AG20443 (cell line): ENCODE data around the gene SLC29A4.
"Not testable (repeated sequence)": the region's sequence is repeated elsewhere in the genome, so short reads cannot be mapped to it uniquely, and the experiment has no call there.

Experiments used
- DNase-seq: peaks from one replicate; pipeline ENCODE4 v3.0.0; 2012; ENCODE audit warnings: low spot score, mixed read lengths

Gene SLC29A4

DNA sequence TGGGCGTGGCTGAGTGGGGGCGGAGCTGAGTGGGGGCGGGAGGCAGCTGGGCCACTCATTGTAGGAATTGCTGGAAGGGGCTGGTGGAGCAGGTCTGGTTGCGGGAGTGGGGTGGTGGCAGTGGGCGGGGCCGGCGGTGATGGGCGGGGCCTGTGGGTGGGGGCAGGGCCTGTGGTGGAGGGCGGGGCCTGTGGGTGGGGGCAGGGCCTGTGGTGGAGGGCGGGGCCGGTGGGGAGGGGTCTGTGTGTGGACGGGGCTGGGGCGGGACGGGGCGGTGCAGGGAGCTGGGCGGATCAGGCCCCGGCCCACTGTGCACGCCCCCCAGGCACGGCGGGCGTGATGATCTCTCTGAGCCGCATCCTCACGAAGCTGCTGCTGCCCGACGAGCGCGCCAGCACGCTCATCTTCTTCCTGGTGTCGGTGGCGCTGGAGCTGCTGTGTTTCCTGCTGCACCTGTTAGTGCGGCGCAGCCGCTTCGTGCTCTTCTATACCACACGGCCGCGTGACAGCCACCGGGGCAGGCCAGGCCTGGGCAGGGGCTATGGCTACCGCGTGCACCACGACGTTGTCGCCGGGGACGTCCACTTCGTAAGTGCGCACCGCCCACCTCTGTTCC, 14.0 kb downstream of the SLC29A4 start:
- DNase-seq = no peak

DNA sequence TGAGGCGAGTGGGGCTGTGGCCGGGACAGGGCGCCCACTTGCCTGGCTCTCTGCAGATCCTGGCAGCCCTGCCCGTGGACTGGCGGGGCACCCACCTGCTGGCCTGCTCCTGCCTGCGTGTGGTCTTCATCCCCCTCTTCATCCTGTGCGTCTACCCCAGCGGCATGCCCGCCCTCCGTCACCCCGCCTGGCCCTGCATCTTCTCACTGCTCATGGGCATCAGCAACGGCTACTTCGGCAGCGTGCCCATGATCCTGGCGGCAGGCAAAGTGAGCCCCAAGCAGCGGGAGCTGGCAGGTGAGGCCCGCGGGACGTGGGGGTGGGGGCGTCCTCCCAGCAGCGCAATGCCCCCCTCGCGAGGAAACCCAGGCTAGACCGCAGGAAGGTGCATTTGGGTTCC, 17.6 kb downstream of the SLC29A4 start:
- DNase-seq = no peak

DNA sequence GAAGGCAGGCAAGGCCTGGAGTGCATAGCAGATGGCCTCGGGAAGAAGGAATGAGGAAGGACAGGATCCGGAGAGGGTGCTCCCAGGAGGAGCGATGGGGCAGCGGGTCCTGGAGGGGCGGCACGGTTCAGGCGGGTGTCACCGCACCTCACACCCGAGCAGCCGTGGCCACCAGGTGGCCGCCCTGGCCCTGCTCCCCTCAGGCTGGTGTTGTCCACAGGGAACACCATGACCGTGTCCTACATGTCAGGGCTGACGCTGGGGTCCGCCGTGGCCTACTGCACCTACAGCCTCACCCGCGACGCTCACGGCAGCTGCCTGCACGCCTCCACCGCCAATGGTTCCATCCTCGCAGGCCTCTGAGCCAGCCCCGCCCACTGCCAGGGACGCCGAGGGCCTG, 19.8 kb downstream of the SLC29A4 start:
- no peak for DNase-seq

DNA sequence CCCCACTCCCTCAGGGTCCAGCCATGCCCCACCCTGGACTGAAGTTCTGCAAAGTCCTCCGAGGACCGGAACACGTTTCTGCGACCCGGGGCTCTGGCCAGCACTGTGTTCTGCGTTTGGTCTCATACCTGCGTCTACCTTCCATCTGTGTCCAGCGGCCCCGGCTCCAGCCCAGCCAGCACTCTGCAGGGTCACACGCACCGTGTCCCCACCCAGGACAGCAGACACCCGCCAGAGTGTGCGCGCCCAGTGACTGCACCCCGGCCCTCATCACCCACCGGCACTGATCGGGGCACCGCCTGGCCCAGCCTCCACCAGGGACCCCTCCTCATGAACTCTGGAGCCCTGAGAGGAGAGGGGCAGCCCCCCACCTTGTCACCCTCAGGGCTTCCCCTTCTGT, 20.3 kb downstream of the SLC29A4 start:
- no peak for DNase-seq

DNA sequence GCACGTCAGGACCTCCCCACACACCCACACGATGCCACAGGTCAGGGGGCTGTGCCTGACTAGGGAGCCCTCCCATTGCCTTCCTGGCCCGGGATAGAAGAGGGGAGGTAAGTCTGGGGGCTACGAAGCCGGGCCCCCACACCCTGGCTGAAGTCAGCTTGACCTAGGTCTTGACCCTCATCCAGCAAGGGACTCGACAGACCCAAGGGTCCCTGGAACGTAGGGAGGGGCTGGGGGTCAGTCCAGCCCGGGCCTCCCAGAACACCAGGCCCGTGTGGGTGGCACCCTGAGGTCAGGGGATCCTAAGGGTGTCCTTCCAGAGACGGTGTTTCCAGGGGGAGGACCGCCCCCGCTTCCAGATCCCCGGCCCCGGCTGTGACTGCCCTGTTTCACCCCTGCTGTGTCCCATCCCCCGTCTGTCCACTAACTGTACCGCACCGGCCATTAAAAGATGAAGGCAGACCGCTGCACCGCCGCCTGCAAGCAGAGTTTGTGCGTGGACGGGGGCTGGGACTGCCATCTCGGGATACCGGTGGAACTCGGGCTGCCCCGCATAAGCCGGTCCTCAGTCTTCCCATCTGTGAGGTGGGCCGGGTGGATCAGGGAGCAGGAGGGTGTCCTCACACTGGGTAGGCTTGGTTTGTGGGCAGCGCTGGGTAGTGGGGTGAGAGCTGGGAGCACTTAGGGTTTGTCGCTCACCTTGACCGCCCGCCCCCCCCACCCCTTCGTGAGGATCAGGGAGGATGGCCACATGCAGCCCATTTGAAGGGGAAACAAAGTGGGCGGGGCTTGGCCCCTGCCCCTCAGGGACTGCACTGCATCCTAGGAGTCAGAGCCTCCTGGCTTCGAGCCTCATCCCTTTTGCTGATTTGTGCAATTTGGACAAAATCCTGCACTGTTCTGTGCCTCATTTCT, 21.1 kb downstream of the SLC29A4 start:
- no peak for DNase-seq

DNA sequence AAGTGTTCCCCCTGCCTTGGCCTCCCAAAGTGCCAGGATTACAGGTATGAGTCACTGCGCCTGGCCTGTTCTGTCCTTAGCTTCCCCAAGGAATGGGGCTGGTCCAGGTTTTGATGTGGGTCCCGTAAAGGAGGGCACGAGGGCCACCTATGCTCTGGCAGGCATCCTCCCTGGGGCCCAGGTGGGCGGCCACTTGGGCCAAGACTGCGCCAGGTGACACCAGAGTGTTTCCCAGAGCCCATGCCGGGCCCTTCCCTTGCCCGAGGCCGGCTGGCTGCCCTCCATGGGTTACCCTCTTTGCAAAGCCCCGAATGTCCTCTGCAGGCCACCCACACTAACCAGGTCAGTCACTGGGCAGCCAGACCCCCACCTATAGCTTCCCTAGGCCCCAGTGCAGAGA, 22.3 kb downstream of the SLC29A4 start:
- not testable (repeated sequence) for DNase-seq

DNA sequence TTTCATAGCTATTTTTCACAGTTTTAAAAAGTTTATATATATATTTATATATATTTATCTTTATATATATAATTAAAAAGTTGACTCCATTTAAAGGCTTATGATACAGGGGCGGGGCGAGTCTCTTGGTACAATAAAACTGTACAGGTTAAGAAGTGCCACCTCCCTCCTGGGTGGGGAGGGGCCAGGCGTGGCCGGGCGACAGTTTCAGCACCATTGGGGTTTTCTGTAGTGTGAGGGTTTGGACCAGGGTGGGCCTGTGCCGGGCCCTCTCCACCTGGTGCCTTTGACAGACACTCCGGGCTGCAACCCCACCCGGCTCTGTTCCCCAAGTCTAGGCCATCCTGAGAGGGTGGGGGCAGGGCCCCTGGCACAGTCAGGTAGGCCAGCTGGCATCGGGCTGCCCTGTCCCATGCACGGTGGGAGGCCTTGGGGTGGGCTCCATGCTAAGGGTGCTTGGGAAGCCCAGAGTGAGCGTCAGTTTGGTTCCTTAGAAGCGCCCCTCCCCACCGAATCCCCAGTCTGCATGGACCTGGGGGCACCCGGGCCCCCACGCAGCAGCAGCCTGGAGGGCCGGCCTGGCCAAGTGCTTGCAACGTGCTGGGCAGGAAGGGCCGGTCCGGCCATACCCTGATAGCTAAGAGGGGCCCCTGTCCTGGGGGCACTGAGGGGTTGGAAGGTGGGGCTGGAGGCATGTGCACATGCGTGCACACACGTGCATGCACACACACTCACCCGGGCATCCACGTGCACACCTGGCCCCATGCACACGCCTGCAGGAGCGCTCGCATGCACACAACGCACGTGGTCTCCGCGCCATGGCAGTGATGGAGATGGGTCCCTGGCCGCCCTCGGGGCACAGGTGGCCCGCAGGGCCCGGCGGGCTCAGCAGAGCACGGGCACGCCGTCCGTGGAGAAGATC, 24.7 kb downstream of the SLC29A4 start:
- DNase-seq = not testable (repeated sequence)

DNA sequence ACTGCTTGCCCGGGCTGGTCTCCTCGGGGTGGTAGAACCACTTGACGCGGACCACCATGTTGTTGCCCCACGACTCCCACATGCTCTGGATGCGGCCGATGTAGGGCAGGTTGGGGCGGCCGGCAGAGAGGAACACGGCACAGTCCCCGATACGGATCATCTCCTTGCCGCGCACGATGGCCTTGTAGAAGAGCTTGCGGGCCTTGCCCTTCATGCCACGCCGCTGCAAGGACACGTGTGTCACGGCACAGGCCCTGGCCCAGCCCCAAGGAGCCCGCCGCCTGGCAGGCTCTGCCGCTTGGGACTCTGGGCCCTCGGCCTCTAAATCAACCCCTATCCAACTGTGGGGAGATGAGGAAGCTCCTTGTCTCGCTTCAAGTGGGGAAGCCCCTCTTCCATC, 26.4 kb downstream of the SLC29A4 start:
- no peak for DNase-seq

DNA sequence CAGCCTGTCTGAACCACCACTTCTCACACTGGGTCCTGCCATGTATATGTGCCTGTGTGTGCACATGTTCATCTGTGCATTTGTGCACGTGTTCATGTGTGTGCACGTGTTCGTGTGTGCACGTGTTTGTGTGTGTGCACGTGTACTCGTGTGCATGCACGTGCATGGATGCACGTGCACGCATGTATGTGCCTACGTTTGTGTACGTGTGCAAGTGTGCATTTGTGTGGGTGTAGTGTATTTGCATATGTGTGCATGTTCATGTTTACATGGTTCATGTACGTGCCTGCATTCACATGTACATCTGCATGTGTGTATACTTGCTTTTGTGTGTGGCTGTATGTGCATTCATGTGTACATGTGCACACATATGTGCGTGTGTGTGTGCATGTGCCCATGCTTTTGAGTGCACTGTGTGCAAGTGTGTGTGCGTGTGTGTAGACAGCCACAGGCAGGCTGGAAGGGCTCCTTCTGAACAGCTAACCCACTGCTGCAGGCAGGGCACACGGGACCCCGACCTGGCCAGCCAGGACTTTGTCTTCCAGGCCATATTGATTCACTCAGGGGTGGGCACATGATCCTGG, 28.2 kb downstream of the SLC29A4 start:
- no peak for DNase-seq

DNA sequence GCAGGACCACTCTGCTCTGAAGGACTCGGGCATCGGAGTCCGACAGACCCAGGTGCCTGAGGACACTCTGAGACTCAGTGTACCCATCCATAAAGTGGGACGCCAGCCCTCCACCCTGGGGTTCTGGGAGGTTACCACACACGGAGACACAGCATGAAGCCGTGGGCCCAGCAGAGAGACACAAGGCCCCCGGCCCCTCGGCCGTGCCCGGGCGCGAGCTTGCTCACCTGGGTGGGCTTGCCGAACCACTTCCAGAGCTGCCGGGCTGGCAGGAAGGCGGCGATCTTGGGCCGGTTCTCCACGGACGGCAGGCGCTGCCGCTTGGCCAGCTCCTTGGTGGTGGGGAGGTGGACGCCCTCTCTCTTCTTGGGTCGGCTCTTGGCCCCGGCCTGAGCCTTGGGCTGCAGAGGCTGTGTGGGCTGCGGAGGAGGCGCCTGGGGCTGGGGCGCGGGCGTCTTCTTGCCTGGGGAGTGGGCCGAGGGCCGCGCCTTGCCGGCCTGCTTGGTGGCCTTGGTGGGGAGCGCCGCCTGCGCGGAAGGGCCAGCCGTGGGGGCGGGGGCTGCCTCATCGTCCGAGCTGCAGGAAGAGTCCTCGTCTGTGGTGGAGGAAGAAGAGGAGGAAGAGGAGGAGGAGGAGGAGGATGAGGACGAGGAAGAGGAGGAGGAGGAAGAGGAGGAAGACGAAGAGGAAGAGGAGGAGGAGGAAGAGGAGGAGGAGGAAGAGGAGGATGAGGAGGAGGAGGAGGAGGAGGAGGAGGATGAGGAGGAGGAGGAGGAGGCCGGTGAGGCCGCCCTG, 29.7 kb downstream of the SLC29A4 start:
- DNase-seq = not testable (repeated sequence)

DNA sequence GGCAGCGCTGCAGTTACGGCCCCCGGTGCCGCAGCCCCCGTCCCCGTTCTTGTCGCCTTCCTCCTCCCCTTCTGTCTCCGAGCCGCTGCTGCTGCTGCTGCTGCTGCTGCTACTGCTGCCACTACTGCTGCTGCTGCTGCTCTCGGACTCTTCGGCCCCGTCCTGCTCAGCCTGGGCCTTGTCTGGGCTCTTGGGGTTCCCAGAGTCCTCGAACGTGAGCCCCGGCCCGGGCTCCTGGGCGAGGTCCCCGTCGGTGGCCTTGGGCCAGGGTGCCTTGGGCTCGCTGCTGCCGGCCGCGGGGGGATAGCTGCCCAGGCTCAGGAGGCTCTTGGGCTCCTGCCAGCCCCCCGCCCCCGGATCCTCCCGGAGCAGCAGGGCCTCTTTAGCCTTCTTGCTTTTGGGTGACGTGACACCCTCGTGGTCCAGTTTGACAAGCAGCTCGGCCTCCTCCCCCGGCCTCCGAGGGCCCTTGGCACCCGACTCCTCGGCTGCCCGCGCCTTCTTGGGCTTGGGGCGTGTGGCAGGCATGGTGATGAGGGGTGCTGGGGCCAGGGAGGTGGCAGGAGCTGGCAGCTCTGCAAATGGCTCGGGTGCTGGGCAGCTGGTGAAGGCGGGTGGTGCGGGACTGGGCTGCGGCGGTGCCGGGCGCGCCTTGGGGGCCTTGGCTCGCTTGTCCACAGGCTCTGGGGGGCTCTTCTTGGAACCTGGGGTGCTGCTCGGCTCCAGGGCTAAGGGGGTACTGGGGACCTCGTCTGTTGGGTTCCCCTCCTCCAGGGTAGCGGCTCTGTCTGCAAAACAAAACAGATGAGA, 30.5 kb downstream of the SLC29A4 start:
- DNase-seq = not testable (repeated sequence)

DNA sequence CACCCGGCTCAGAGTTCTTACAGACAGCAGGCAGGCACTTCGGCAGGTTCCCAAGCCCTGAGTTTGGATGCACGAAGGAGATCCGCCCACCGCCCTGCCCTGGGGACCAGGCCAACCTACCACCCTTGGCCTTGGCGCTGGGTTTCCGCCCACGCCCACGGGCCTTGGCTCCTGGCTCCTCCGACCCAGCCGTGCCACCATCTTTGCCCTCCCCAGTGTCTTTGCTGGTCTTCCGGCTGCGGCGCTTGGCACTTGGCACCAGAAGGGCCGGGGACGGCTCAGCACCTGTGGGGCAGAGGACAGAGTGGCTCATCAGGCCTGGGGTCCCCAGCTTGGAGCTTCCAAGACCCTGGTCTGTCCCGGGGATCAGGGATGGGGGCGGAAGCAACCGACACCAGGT, 32.1 kb downstream of the SLC29A4 start:
- no peak for DNase-seq

DNA sequence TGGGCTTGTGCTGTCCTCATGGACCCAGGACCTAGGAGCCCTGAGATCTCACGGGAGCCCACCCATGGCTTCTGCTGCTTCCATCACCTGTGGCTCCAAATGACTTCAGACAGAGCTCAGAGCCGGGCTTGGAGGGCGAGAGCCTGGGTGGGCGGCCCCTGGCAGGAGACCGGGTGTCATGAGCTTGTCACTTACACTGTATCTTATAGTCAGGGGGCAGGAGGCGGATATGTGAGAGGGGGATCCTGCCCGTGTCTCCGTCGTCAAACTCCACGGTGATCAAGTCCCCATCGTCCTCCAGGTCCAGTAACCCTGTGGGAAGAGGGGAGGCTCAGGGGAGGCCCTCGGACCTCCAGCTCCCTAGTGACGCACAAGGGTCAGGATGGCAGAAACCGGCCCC, 33.0 kb downstream of the SLC29A4 start:
- DNase-seq = no peak

DNA sequence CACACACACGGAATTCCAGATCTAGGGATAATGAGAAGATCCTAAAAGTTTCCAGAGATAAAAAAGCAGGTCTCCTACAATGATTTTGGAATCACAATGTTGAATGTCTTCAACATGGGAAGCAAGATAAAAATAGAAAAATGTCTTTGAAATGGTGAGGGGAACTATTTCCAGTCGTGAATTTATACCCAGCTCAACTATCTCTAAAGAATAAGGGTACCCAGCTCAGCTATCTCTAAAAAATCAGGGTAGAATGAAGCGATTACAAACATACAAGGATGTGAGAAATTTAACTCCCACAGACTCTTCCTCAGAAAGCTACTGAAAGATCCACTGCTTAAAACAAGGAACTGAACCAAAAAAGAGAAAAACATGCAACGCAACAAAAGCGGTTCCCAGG, 35.9 kb downstream of the SLC29A4 start:
- DNase-seq = not testable (repeated sequence)

DNA sequence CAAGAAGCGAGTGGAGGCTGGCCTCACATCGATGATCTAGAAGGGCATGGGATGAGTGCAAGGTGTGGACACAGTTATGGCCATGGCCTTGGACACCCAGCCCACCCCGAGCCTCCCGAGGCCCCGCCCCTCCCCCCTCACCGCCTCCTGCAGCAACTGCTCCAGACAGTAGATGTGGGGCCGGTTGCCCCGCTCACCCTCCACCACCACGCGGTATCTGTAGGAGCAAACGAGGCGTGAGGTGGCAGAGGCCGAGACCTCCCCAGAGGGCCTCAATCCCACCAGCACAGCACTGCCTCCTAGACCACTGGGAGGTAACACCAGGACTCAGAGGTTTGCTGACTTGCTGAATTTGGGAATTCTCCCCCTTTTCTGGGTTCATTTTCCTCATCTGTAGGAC, 37.6 kb downstream of the SLC29A4 start:
- DNase-seq = no peak

DNA sequence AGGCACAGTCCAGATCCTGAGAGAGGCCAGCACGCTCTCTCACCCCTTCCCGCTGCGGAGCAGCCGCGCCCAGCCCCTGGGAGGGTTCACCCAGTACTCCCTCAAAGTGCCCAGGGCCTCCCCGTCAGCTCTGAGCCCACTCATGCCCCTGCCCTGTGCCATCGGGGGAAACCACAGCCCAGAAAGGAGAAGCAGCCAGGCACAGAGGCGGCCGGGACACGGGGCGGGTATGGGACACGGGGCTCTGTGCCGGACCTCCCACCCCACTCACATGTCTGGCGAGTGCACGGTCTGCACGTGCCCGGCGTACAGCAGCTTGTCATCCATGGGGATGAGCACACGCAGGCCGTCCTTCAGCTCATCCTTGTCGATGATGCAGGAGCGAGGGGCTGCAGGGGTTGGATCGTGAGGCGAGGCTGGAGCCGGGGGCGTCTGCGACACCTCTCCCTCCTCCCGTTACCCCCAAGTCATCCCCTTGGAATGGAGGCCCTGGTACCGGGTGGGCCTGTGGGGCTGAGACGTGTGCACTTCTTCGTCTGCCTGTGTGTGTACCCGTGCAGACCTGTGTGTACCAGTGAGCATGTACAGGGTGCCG, 38.2 kb downstream of the SLC29A4 start:
- no peak for DNase-seq

DNA sequence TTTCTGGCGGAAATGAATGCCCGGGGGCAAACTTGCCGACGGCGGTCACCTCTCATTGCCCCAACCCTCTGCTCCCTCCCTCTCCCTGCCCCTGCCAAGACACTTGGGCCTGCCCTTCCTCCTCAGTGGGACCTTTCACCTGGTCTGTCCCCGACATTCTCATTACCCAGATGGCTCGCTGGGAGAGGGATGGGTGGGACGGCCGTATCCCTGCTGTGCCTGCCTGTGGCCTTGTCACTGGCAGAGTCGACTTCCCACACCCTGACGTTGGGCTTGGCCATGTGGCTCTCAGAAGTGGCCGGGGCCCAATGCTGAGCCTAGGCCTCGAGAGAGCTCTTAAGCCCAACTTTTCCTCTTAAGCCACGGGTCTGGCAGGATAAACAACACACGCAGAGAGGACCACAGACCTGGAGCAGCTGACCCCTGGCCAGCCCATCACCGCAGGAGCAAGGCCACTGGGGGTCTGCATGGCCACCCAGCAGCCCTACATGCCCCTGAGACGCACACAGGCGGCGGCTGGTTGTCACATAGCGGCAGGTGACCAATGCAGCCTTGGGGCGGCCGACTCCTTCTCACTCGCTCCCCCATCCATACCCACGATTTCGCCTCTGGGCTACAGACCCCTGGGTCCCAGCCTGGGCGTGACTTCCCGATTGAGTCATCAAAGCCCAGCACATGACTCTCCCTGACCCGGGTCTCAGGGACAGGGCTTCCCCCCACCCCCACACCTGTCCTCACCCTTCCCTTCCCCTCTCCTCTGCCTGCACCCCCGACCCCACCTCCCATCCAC, 40.1 kb downstream of the SLC29A4 start:
- no peak for DNase-seq

DNA sequence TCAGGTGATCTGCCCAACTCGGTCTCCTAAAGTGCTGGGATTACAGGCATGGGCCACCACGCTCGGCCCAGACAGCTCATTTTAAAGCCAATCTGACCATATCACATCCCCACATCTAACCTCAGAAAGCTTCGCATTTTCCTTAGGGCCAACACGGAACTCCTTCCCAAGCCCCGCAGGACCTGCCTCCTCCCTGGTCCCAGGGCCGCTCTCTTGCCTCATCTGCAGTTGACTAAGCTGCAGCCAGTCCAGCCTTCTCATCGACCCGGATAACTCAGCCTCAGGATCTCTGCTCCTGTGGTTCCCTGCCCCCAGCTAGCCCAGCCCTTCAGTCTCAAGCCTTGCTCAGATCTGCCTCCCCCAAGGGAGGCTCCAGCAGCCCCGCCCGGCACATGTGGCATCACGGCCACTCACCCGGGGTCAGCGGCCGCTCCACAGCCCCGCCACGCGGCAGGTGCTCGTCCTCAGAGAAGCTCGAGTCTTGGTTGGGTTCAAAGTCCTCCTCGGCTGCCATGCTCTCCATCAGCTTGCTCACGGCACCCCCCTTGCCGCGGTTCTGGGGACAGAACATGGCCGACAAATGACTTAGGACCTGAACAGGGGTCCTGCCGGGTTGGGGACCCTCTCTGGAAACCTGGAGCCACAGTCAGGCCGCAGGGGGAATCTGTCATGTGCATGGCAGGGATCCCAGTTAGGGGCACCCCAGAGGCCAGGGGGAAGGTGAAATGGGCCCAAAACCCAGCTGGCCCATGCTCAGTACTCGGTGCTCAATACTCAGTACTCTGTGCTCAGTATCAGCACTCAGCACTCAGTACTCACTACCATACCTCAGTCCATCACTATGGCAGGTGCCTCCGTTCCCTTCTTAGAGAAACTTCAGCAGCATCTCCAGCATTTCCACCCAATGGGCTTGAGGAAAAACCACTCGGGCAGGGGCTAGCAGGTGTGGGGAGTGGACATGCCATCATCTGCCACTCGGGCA, 41.3 kb downstream of the SLC29A4 start:
- DNase-seq = not testable (repeated sequence)
